Hippocampal formation (tissue), 2 donors: ENCODE data around the gene RASGRP4.
"Not testable (repeated sequence)": the region's sequence is repeated elsewhere in the genome, so short reads cannot be mapped to it uniquely, and the experiment has no call there.

Source experiments
- DNase-seq, 2 donors: peaks; one replicate each; lab custom pipeline; 2025; lab: John Stamatoyannopoulos, UW

The RASGRP4 gene

DNA sequence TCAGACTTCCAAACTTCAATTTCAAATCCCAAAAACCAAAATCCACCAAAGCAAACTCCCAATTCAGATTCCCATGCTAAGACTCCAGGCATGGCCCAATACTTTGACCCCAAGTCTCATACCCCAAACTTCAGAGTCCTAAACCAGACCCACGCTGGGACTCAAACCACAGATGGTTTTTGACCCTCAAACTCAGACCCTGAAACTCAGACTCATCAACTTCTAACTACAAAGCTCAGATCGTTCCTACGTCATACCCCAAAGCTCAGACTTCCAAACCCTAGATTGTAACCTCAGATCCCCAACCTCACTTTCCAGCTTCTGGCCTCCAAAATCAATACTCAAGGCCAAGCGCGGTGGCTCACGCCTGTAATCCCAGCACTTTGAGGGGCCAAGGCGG lies 19.3 kb upstream of the RASGRP4 start:
- DNase-seq, result no peak

DNA sequence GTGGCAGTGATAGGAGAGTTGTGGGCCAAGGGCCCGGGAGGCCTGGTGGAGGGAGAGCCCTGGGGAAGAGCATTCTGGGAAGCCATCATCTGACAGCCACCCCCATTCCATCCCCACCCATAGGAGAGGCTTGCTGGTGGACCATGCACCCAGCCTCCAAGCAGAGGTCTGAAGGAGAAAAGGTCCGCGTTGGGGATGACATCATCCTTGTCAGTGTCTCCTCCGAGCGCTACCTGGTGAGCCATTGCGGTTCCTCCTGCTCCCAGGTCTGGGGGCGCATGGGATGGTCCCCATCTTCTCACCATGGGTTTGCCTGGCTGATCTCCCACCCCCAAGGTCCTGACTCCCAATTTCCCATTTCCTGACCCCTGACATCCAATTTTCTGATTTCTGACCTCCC lies 18.0 kb upstream of the RASGRP4 start:
- no peak for DNase-seq

DNA sequence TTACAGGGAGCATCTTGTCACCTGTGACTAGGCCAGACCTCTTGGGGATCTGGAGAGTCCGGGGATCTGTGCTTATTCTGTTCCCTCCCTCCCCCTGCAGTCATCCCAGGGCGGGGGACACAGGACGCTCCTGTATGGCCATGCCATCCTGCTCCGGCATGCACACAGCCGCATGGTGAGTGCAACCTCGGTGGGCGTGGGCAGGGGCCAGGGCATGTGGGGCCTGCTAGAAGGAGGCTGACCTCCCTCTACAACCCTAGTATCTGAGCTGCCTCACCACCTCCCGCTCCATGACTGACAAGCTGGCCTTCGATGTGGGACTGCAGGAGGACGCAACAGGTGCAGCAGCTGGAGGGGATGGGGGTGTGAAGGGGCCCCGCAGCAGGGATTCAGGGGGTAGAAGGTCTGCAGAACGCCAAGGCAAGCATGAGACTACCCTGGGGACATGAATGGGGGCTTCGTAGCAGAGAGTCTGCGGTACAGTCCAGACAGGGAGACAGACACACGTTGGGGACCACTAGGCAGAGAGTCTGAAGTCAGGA lies 17.5 kb upstream of the RASGRP4 start:
- DNase-seq, result no peak

DNA sequence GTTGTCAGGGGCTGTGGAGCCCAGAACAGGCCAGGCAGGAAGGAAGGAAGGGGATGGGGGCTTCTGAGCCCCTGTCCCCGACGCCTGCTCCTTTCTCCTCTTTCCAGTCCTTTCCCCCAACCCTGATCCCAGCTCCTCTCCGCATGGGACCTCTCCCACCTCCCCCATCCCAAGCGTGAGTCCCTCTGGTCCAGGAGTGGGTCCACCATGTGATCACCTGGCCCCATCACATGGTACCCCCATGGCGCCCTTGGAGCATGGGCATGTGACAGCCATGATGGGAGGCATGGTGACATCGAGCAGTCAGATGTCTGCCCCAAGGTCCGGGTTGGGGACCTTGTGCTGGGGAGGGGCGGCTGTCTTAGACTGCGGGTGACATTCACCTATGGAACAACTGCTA lies 16.7 kb upstream of the RASGRP4 start:
- DNase-seq, result no peak

DNA sequence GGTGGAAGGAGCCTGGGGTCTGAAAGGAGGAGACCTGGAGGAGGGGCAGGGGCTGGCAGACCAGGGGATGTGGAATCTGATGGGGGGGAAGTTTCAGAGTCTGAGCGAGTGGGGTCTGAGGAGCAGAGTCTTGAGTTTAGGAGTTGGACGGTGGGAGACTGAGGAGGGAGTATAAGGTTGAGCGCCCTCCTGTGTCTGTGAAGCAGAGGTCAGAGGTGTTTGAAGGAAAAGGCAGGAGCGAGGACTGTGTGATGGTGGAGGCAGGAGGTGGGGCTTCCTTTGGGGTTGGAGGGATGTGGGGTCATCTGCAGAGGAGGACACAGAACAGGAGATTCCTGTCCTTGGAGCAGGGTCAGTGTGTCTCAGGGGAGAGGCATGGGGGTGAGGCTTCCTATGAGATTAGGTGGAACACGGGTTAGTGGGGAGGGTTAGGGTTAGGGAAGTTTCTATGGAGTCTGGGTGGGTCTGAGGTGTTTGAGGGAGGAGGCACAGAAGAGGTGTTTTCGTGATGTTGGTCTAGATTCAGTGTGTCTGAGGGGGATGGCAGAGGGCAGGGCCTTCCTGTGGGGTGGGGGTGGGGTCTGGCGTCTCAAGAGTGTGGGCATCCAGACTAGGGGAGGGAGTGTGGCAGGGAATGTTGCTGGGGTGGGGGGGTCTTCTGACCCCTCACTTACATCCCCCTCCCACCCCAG lies 15.8 kb upstream of the RASGRP4 start:
- no peak for DNase-seq

DNA sequence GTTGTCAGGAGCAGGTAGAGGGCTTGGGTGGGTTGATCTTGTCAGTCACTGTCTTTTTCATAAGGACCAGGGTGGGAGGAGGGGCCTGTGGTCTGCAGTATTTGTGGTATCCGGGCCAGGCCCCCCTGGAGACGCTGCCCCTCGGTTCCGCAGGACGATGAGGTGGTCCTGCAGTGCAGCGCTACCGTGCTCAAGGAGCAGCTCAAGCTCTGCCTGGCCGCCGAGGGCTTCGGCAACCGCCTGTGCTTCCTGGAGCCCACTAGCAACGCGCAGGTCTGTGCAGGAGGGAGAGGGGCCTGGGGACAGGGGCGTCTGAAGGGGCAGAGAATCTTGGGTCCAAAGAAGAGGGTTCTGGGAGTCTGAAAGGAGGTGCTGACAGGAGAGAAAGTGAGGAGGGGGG lies 14.6 kb upstream of the RASGRP4 start:
- no peak for DNase-seq

DNA sequence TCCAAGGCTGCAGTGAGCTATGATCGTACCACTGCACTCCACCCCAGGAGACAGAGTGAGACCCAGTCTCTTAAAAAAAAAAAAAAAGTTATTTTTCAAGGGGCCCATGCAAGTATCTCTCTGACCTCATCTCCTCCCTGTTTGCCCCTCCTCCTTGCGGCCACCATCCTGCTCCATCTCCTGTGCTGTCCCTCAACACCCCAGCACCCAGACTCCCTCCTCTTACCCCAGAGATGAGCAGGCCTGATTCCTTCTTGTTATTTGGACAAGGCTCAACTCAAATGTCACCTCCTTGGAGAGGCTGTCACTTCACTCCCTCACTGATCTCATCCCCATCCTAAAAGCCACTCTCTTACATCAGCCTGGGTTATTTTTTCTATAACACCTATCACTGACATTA lies 11.9 kb upstream of the RASGRP4 start:
- no peak for DNase-seq

DNA sequence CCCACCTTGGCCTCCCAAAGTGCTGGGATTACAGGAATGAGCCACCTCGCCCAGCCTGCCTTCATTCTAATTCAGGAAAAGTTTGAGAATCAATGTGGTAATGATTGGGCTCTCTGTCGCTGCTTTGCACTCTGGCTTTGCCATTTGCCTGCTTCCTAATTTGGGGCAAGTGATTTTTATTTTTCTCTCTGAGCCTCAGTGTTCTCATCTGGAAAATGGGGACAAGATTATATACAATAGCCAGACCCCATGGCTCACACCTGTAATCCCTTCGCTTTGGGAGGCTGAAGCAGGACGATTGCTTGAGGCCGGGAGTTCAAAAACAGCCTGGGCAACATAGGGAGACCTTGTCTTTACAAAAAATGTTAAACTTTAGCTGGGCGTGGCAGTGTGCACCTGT lies 11.3 kb upstream of the RASGRP4 start:
- no peak for DNase-seq

DNA sequence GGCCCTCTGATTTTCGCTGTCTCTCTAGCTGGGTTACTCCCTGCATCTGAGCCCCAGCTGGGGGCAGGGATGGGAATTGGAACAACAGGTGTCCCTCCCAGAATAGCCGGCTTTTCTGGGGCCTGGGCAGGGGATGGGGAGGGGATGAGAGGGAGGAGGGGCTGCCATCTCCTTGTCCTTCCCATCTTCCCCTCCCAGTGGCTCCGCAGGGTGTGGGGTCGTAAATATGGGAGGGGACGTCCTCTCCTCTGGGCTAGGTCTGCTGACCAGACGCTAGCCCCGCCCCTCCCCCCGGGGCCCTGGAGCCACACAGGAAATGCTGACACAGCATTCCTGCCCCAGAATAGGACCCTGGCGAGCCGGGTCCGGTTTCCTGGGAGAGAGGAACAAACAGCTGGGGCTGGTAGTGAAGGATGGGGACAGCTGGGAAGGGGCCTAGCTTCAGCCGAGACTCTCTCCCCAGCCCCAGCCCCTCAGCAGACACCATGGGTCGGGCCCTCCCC lies 8.6 kb upstream of the RASGRP4 start:
- DNase-seq, result peak in 1 of 2 donors; percentile 60

DNA sequence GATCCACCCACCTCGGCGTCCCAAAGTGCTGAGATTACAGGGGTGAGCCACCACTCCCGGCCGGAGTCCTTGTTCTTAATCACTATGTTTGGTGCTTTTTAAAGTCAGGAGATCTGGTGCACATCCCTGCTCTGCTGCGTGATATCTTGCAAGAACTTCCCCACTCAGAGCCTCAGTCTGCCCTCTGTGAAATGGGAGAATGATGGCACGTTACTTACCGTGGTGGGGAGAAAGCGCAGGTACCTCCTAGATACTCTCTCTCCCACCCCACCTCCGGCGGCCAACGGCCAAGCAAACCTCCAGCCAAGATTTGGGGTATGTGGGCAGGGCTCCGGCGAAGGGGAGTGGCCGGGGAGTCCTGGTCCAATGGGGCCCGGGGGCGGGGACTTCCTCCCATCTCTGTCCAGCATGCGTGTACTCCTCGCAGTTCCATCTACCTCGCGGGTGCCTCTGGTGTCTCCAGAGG lies 7.3 kb upstream of the RASGRP4 start, which contains the start of gene RYR1:
Gene RYR1, plus strand, starts transcription at position 424 of the 466 bp plus-strand sequence. CDS start 139 bp downstream, outside the sequence.
- peak in 1 of 2 donors; percentile 54 for DNase-seq

DNA sequence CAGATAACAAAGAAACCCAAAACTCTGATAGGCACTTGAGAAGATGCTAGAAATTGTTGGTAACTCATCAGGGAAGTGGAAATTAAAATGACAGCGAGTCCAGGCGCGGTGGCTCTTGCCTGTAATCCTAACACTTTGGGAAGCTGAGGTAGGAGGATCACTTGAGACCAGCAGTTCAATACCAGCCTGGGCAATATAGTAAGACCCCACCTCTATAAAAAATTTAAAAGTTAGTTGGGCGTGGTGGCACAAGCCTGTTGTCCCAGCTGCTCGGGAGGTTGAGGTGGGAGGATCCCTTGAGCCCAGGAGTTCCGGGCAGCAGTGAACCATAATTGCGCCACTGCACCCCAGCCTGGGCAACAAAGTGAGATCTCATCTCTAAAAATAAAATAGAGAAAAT lies 4.9 kb upstream of the RASGRP4 start:
- no peak for DNase-seq

DNA sequence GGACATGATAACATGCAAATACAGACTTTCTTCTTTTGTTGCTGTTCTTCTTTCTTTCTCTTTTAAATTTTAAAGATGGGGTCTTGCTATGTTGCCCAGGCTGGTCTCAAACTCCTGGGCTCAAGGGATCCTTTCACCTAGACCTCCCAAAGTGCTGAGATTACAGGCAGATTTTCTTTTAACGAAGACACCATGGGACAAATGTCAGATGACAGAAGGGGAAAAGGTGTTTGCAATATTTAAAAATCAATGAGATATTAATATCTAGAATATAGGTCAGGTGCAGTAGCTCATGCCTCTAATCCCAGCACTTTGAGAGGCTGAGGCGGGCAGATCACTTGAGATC lies 3.8 kb upstream of the RASGRP4 start:
- no peak for DNase-seq

DNA sequence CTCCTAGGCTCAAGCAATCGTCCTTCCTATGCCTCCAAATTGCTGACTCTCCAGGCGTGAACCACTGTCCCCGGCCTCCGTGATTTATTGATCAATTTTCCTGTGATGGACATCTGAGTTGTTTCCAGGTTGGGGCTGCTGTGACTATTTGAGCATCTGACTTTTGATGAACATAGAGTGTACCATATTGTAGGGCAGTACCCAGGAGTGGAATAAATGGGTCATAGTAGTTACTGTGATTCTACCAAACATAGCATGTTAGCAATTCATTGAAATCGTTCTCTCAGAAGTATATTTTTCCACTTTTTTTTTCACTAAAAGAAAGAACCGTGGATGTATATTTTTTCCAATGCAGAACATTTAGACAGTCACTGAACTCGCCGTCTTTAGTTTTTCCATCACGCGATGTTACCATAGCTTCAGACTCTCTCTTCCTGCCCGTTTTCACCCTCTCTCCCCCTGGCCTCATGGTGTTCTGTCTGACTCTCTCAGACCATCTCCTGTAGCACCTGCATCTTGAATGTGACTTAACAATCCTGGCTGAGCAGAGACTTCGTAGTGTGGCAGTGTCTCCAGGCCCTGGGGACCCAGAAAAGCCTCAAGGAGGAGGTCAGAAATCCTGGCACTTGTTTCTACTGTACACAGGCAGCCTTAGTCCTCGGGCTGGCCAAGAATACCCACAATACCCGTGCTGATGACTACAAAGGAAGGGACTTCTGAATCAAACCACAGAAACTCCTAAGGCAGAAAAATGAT lies 3.2 kb upstream of the RASGRP4 start:
- DNase-seq, result no peak

DNA sequence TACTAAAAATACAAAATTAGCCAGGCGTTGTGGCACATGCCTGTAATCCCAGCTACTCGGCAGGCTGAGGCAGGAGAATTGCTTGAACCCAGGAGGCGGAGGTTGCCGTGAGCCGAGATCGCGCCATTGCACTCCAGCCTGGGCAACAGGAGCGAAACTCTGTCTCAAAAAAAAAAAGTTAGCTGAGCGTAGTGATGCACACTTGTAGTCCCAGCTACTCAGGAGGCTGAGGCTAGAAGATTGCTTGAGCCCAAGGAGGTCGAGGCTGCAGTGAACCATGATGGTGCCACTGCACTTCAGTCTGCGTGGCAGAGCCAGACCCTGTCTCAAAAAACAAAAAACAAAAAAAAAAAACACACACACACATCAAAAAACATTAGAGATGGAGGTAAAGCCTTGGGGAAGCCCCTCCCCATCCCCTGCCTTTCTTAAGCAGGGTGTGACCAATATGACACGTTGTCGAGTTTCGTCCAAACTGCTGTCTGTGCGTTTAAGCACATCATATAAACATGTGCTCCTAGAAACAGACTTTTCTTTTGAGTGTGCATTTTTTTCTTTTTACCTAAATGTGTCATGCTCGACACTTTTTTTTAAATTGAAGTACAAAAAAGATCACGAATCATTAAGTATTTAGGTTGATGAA lies 1.1 kb upstream of the RASGRP4 start:
- not testable (repeated sequence) for DNase-seq

DNA sequence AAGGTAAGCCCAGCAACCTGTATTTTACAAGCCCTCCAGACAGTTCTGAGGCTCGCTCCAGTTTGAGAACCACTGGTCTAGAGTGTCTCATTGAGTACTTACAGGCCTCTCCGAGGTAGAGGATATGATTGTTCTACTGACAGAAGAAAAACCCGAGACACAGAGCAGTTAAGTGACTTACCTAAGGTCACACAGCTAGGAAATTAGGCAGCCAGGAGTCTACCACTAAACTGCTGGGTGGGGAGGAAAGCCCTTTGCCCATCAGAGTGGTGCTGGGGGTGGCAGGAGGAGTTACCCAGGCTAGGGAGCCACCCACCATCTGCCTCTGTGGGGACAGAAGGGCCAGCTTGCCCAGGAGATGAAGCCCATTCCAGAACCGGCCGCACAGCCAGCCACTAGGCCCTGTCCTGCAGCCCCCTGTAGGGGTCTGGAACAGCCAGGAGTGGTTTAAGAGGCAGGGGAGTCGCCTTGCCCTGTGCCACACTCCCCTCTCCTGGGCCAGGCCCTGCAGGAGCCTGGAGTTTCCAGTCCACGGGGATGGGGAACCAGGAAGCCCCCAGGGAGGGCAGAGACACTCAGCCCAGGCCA lies 703 bp downstream of the RASGRP4 start:
- no peak for DNase-seq

DNA sequence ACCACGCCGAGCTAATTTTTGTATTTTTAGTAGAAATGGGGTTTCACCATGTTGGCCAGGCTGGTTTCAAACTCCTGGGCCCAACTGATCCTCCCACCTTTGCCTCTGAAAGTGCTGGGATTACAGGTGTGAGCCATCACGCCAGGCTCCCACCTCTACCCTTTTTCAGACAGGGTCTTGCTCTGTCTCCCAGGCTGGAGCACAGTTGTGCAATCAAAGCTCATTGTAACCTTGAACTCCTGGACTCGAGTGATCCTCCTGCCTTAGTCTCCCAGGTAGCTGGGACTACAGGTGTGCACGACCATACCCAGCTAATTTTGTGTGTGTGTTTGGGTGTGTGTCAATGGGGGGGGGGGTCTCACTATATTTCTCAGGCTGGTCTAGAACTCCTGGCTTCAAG lies 1.7 kb downstream of the RASGRP4 start:
- no peak for DNase-seq

DNA sequence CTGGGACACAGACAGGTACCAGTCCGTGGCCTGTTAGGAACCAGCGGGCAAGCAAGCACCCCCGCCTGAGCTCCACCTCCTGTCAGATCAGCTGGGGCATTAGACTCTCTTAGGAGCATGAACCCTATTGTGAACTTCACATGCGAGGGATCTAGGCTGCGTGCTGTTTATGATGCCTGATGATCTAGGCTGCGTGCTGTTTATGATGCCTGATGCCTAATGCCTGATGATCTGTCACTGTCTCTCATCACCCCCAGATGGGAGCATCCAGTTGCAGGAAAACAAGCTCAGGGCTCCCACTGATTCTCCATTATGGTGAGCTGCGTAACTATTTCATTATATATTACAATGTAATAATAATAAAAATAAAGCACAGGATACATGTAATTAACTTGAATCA lies 3.6 kb downstream of the RASGRP4 start:
- DNase-seq, result no peak

DNA sequence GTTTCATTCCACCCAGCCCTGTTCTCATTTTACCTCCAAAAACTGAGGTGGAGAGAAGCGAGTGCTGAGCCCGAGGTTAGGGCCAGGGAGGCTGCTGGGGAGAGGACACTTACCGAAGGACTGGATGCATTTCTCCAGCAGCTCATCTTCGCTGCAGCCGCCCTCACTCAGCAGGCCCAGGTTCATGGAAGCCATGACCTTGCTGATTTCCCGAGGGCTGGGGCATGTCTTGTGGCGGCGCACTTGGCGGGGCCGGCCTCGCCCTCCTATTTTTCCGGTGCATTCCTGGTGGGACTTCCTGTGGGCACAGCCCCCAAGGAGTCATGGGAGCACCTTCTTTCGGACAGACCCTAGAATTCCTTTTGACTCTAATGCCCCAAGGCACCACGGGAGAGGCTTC lies 4.2 kb downstream of the RASGRP4 start:
- DNase-seq, result no peak

DNA sequence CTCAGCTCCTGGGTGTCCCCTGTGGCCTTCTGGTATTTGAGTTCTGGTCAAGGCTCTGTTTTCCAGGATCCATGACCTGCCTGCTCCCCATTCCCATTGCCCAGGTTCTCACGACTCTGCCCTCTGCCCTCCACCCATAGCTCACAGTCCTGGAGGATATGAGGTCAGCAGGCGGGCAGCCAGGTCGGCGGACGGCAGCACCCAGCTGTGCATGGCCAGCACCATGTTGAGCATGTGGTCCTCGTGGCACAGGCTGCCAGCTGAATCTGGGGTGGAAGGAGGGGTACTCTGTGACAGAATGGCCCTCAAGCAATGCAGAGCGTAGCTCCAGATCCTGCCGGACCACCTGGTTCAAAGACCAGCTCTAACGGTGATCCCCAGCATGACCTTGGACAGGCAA lies 5.1 kb downstream of the RASGRP4 start:
- no peak for DNase-seq

DNA sequence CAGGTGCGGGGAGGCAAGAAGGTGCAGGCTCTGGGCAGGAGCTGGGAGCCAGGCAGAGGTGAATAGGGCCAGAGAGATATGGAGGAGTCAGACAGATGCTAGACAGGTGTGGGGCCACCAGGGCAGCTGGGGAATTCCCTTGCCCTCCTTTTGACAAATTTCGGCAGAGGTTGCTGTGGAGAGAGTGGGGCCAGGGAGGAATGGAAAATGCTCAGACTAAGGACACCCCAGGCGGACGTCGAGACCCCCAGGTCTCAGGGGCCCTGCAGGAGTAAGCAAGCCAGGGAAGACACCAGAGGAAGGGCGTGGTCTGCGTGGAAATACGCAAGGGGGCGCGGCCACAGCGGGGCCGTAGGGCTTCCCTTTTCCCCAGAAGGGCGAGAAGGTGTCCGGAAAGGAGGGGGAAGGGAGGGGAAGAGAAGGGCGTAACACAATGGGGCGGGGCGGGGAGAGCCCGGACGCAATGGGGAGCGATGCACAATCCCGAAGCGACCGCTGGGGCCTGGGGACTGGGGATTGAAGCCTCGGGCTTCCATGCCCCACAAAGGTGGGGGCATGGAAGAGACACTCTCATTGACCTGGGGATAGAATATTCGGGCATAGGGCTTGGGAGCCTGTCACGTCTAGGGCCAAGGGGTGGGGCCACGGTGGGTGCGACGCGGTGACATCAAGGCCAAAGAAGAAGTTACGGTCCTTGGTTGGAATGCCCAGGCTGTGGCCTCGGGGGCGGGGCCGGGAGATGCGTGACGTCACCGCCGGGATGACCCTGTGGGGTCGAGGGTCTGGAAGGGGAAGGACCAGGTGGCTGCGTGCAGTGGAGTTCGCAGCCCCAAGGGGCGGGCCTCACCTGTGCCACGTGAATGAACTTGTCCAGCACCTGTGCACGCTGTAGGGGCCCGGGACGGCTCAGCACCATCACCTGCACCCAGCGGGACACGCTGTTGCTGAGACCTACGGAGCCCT lies 8.2 kb downstream of the RASGRP4 start:
- DNase-seq, result peak in 1 of 2 donors; percentile 10

DNA sequence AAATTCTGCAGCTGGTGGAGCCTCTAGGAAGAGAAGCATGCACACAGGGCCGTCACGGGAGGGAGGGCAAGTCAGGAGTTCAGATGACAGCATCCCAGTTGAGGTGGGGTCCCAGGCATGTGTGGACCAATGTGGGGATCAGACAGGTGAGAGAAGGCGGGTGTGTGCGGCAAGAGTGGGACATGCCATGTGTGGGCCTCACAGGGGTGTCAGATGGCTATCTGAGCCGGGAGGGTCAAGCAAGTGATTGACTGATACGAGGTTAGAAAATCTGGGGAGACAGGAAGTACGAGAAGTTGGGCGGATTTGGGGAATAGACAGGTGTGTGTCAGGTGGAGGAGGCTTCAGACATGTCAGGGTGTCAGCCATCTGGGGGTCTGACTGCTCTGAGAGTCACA lies 8.9 kb downstream of the RASGRP4 start:
- DNase-seq, result no peak
